ENCODE measurements around the gene GPX2.

DNA sequence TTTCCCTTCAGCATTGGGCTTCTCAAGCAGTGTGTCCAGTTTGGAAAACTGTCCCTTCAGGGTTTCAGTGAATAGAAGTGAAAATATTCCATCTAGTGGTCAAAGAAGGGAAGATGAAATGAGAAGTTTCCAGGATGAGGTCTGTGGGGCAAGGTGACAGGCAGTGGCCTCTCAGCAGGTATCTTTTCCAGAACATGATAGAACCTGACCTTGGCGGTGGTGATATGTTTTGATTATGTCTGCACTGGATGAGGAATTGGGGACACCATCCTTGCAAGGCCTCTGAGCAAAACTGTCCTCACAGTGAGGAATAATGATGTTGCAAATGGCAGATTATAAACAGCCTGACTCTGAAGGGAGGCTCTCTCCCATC lies 4.7 kb downstream of the GPX2 start:
- TF ChIP-seq, protein P1, sequence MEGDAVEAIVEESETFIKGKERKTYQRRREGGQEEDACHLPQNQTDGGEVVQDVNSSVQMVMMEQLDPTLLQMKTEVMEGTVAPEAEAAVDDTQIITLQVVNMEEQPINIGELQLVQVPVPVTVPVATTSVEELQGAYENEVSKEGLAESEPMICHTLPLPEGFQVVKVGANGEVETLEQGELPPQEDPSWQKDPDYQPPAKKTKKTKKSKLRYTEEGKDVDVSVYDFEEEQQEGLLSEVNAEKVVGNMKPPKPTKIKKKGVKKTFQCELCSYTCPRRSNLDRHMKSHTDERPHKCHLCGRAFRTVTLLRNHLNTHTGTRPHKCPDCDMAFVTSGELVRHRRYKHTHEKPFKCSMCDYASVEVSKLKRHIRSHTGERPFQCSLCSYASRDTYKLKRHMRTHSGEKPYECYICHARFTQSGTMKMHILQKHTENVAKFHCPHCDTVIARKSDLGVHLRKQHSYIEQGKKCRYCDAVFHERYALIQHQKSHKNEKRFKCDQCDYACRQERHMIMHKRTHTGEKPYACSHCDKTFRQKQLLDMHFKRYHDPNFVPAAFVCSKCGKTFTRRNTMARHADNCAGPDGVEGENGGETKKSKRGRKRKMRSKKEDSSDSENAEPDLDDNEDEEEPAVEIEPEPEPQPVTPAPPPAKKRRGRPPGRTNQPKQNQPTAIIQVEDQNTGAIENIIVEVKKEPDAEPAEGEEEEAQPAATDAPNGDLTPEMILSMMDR (IDR thresholded peaks at IDR 0.05 in 4 of 5, conservative IDR thresholded peaks at IDR 0.05 in 1 of 5) = no peak
- no peak for TF ChIP-seq POLR2A (IDR thresholded peaks at IDR 0.05)

Measured in gastrocnemius medialis (tissue), 4 donors.